ENCODE results near the gene WFDC12. TPM values are rescaled to one million over a fixed set of nuclear protein-coding genes. Genes with fewer than 3 reads are reported as not detected.

Gene WFDC12
- total and polyA plus RNA-seq, 4 donors: 0.85 to 5.9 (median 3.5) TPM

GRCh38 chr20:45136911-45137310 lies 12.6 kb upstream of the WFDC12 start:
- DNase-seq (no peak), ATAC-seq (ENCODE audit: insufficient read depth, low FRiP score) (no peak)
- Histone ChIP-seq H3K27me3 (ENCODE audit: control insufficient read depth in 3 of 3, insufficient read depth in 3 of 3, low read length in 2 of 3) (no peaks in the 10 kb centered on the region), H3K9me3 (ENCODE audit: control insufficient read depth in 4 of 4, insufficient read depth in 3 of 4, low read length in 3 of 4) (peaks cover 0 to 3% (median 0%) of the 10 kb centered on the region in 4 donors), H3K36me3 (ENCODE audit: control insufficient read depth in 4 of 4, insufficient read depth in 4 of 4, low read length in 4 of 4) (no peaks in the 10 kb centered on the region), H3K4me3 (no peak overlapping the region), H3K9ac (ENCODE audit: insufficient read depth in 1 of 2, low read length in 2 of 2) (no peak overlapping the region), H3K27ac (ENCODE audit: low read depth in 1 of 2, low read length in 1 of 2) (no peak overlapping the region), H3K4me1 (ENCODE audit: control insufficient read depth in 5 of 5, insufficient read depth in 5 of 5, low read length in 5 of 5) (peaks cover 0 to 2% (median 0%) of the 10 kb centered on the region in 5 donors)
- TF ChIP-seq, protein P1, sequence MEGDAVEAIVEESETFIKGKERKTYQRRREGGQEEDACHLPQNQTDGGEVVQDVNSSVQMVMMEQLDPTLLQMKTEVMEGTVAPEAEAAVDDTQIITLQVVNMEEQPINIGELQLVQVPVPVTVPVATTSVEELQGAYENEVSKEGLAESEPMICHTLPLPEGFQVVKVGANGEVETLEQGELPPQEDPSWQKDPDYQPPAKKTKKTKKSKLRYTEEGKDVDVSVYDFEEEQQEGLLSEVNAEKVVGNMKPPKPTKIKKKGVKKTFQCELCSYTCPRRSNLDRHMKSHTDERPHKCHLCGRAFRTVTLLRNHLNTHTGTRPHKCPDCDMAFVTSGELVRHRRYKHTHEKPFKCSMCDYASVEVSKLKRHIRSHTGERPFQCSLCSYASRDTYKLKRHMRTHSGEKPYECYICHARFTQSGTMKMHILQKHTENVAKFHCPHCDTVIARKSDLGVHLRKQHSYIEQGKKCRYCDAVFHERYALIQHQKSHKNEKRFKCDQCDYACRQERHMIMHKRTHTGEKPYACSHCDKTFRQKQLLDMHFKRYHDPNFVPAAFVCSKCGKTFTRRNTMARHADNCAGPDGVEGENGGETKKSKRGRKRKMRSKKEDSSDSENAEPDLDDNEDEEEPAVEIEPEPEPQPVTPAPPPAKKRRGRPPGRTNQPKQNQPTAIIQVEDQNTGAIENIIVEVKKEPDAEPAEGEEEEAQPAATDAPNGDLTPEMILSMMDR (IDR thresholded peaks at IDR 0.05; ENCODE audit: control extremely low read depth, extremely low read depth): no peak
- 74 to 100% methylated on average over 1 to 2 of the region's 2 CpGs for whole genome bisulfite sequencing, 2 donors

- Histone ChIP-seq H3K36me3 (ENCODE audit: control insufficient read depth in 4 of 4, insufficient read depth in 4 of 4, low read length in 4 of 4) (no peaks in the 10 kb centered on the region), H3K27me3 (ENCODE audit: control insufficient read depth in 3 of 3, insufficient read depth in 3 of 3, low read length in 2 of 3) (peaks cover 0 to 8% (median 3%) of the 10 kb centered on the region in 3 donors), H3K4me1 (ENCODE audit: control insufficient read depth in 5 of 5, insufficient read depth in 5 of 5, low read length in 5 of 5) (no peaks in the 10 kb centered on the region), H3K9ac (ENCODE audit: insufficient read depth in 1 of 2, low read length in 2 of 2) (no peak overlapping the region), H3K4me3 (no peak overlapping the region), H3K9me3 (ENCODE audit: control insufficient read depth in 4 of 4, insufficient read depth in 3 of 4, low read length in 3 of 4) (peaks cover 0 to 4% (median 0%) of the 10 kb centered on the region in 4 donors), H3K27ac (ENCODE audit: low read depth in 1 of 2, low read length in 1 of 2) (no peak overlapping the region)
- TF ChIP-seq, protein P1 (IDR thresholded peaks at IDR 0.05; ENCODE audit: control extremely low read depth, extremely low read depth): no peak
- no peak for DNase-seq
- ATAC-seq (ENCODE audit: insufficient read depth, low FRiP score): no peak
- WGBS, 2 donors: 50 to 77% methylated on average over 2 of the region's 2 CpGs
Measured at GRCh38 chr20:45128099-45128498, 3.8 kb upstream of the WFDC12 start.

GRCh38 chr20:45121388-45121787 lies 2.9 kb downstream of the WFDC12 start:
- Histone ChIP-seq H3K4me1 (ENCODE audit: control insufficient read depth in 5 of 5, insufficient read depth in 5 of 5, low read length in 5 of 5) (no peaks in the 10 kb centered on the region), H3K4me3 (no peak overlapping the region), H3K9me3 (ENCODE audit: control insufficient read depth in 4 of 4, insufficient read depth in 3 of 4, low read length in 3 of 4) (peaks cover 0 to 5% (median 2%) of the 10 kb centered on the region in 4 donors), H3K27ac (ENCODE audit: low read depth in 1 of 2, low read length in 1 of 2) (no peak overlapping the region), H3K9ac (ENCODE audit: insufficient read depth in 1 of 2, low read length in 2 of 2) (no peak overlapping the region), H3K27me3 (ENCODE audit: control insufficient read depth in 3 of 3, insufficient read depth in 3 of 3, low read length in 2 of 3) (no peaks in the 10 kb centered on the region), H3K36me3 (ENCODE audit: control insufficient read depth in 4 of 4, insufficient read depth in 4 of 4, low read length in 4 of 4) (no peaks in the 10 kb centered on the region)
- 89 to 94% methylated on average over 2 of the region's 2 CpGs for WGBS, 2 donors
- no peak for ATAC-seq (ENCODE audit: insufficient read depth, low FRiP score)
- no peak for DNase-seq
- TF ChIP-seq, protein P1 (IDR thresholded peaks at IDR 0.05; ENCODE audit: control extremely low read depth, extremely low read depth): no peak

Data from lung (tissue), 12 donors.